ENCODE data around the gene BRDT.
"Not testable (repeated sequence)": the region's sequence is repeated elsewhere in the genome, so short reads cannot be mapped to it uniquely, and the experiment has no call there.

BRDT gene

GRCh38 chr1:92004129-92004528, 54.9 kb downstream of the BRDT start:
- H3K4me3 ChIP-seq (ENCODE audit: control insufficient read depth, low read depth, low read length) = no peak overlapping the region
- no peak for DNase-seq (ENCODE audit: low read depth)
- TF ChIP-seq CTCF (conservative IDR thresholded peaks at IDR 0.05; ENCODE audit: control insufficient read depth, insufficient read depth, low read depth, low read length) = no peak

- TF ChIP-seq CTCF (conservative IDR thresholded peaks at IDR 0.05; ENCODE audit: control insufficient read depth, insufficient read depth, low read depth, low read length) = no peak
- DNase-seq (ENCODE audit: low read depth) = no peak
Observed at GRCh38 chr1:92013923-92014322, 64.7 kb downstream of the BRDT start.

GRCh38 chr1:92016720-92017316, 67.6 kb downstream of the BRDT start:
- DNase-seq (ENCODE audit: low read depth) = no peak
- TF ChIP-seq CTCF (conservative IDR thresholded peaks at IDR 0.05; ENCODE audit: control insufficient read depth, insufficient read depth, low read depth, low read length) = no peak

More at GRCh38 chr1:92013923-92014322, 64.7 kb downstream of the BRDT start:
- H3K4me3 ChIP-seq (ENCODE audit: control insufficient read depth, low read depth, low read length) = no peak overlapping the region

GRCh38 chr1:92017656-92018055, 68.5 kb downstream of the BRDT start:
- no peak for TF ChIP-seq CTCF (conservative IDR thresholded peaks at IDR 0.05; ENCODE audit: control insufficient read depth, insufficient read depth, low read depth, low read length)
- H3K4me3 ChIP-seq (ENCODE audit: control insufficient read depth, low read depth, low read length) = no peak overlapping the region
- DNase-seq (ENCODE audit: low read depth) = no peak

More at GRCh38 chr1:92016720-92017316, 67.6 kb downstream of the BRDT start:
- H3K4me3 ChIP-seq (ENCODE audit: control insufficient read depth, low read depth, low read length) = no peak overlapping the region

- not testable (repeated sequence) for DNase-seq (ENCODE audit: low read depth)
Observed at GRCh38 chr1:92026042-92026441, 76.8 kb downstream of the BRDT start.

GRCh38 chr1:92026806-92027205, 77.6 kb downstream of the BRDT start:
- H3K4me3 ChIP-seq (ENCODE audit: control insufficient read depth, low read depth, low read length) = no peak overlapping the region
- no peak for TF ChIP-seq CTCF (conservative IDR thresholded peaks at IDR 0.05; ENCODE audit: control insufficient read depth, insufficient read depth, low read depth, low read length)
- DNase-seq (ENCODE audit: low read depth) = no peak

More at GRCh38 chr1:92026042-92026441, 76.8 kb downstream of the BRDT start:
- not testable (repeated sequence) for H3K4me3 ChIP-seq (ENCODE audit: control insufficient read depth, low read depth, low read length)

- DNase-seq (ENCODE audit: low read depth) = no peak
- H3K4me3 ChIP-seq (ENCODE audit: control insufficient read depth, low read depth, low read length) = no peak overlapping the region
- no peak for TF ChIP-seq CTCF (conservative IDR thresholded peaks at IDR 0.05; ENCODE audit: control insufficient read depth, insufficient read depth, low read depth, low read length)
Observed at GRCh38 chr1:92029241-92029922, 80.2 kb downstream of the BRDT start.

All from fibroblast of mammary gland (primary cell).